Ovary (tissue), 9 donors: ENCODE measurements around the gene ZNF846. TPM values are rescaled to one million over a fixed set of nuclear protein-coding genes. Genes with fewer than 3 reads are reported as not detected.

Experiments
- DNase-seq, 5 donors: peaks; one replicate each; pipeline ENCODE4 v3.0.0-alpha.2; 2019 to 2020
- H3K27ac ChIP-seq, 2 donors: fragments of 200-600 bp; one replicate each; pipeline versions ENCODE4 v1.5.1 to v1.8.0; 2019 to 2022
- H3K27me3 ChIP-seq: fragments of 200-600 bp; one replicate; pipeline ENCODE4 v1.8.0; 2022
- H3K36me3 ChIP-seq: fragments of 200-600 bp; sonication (generic); one replicate; pipeline ENCODE4 v1.5.1; 2019
- H3K4me1 ChIP-seq: one replicate; pipeline ENCODE4 v1.8.1; 2013; ENCODE audit warnings: mild to moderate bottlenecking, moderate library complexity; ENCODE audit not compliant: insufficient read depth
- H3K4me3 ChIP-seq: fragments of 200-600 bp; sonication (generic); one replicate; pipeline ENCODE4 v1.5.1; 2017
- H3K9me3 ChIP-seq, 2 donors: fragments of 200-600 bp in 1 of 2; sonication (generic) in 1 of 2; one replicate each; pipeline versions ENCODE4 v1.5.1 to v1.8.1; 2013 to 2019; ENCODE audit warnings: mild to moderate bottlenecking in 1 of 2, moderate library complexity in 1 of 2
- EP300 ChIP-seq: sonication (generic); formaldehyde crosslinking; IDR thresholded peaks from one replicate; pipeline ENCODE4 v1.6.1; 2017; ENCODE audit warnings: antibody characterized with exemption
- POLR2A ChIP-seq: fragments of 450-650 bp; IDR thresholded peaks from one replicate; pipeline ENCODE4 v1.6.1; 2017; ENCODE audit warnings: antibody characterized with exemption, mild to moderate bottlenecking, moderate library complexity
- WGBS, 3 donors: extraction: QIAGEN DNeasy Blood & Tissue Kit in 1 of 3; methylation state at CpG; one replicate each; pipeline versions ENCODE4 v1.1.5 to v1.1.7; 2013 to 2017; 5-methylcytosine and 5-hydroxymethylcytosine counted together
- intact Hi-C, 4 donors: fragments of 100-400 bp; cut with DNase I; formaldehyde crosslinking; loops; one replicate each; pipeline versions ENCODE4 v1.11.0 to v1.15.1; 2022 to 2023
- polyA plus RNA-seq, 2 donors: library from polyadenylated mRNA; stranded (reverse); fragments of 200-250 nt in 1 of 2; fragments of 350-450 nt in 1 of 2; fragmentation: Illumina TruSeq in 1 of 2; extraction: RNeasy Lipid Tissue Mini Kit (QIAGEN cat#74804) in 1 of 2; gene quantifications; one replicate each; pipeline ENCODE4 v1.2.3, GENCODE V29; 2013 to 2014
- total RNA-seq, 7 donors: library from RNA; depleted of rRNA in 2 of 7; stranded (reverse); fragments of >200 nt in 2 of 7; fragmentation: NEBNext Ultra II Directional in 3 of 7; extraction: Animal tissue kit (Norgen Biotek cat#: 25700) in 3 of 7; gene quantifications; one replicate each; pipeline versions ENCODE4 v1.1.0 to v1.2.4, GENCODE V29; 2016 to 2023
- TF ChIP-seq, protein P1 (sequence below), 3 donors: fragments of 450-650 bp in 2 of 3; fragments of 200-600 bp in 1 of 3; IDR thresholded peaks; one replicate each; pipeline versions ENCODE4 v1.5.1 to v1.8.0; 2016 to 2022; ENCODE audit warnings: antibody characterized with exemption in 3 of 3, mild to moderate bottlenecking in 1 of 3
- donor health status: DM: no; HTN: no; CAD: no; lungs with moderate emphysema.
- donor health status: DM: no; HTN: no; CAD: no.
- donor health status: Bipolar disorder and iron deficiency.
- donor health status: DM: yes; HTN: yes; CAD: no.
- donor health status: DM: no; HTN: no; CAD: no.
- donor health status: DM: yes; HTN: yes; CAD: no.

The ZNF846 gene
- total and polyA plus RNA-seq, 9 donors = 10.6 to 31.0 (median 20.3) TPM

DNA sequence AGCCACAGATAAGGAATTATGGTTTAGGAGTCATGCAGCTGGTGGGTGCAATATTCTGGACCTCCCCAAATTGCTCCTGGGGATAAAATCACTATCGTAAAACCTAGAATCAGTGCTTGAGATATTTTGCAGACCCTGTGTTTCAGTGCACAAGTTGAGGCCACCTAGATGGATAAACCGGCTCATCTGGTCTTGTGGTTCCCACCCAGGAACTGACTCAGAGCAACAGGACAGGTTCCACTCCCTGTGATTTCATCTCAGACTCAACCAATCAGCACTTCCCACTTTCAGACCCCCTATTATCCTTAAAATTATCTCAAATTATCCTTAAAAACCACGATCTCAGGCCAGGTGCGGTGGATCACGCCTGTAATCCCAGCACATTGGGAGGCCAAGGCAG is 29.3 kb upstream of the ZNF846 start:
- TF ChIP-seq, protein P1, sequence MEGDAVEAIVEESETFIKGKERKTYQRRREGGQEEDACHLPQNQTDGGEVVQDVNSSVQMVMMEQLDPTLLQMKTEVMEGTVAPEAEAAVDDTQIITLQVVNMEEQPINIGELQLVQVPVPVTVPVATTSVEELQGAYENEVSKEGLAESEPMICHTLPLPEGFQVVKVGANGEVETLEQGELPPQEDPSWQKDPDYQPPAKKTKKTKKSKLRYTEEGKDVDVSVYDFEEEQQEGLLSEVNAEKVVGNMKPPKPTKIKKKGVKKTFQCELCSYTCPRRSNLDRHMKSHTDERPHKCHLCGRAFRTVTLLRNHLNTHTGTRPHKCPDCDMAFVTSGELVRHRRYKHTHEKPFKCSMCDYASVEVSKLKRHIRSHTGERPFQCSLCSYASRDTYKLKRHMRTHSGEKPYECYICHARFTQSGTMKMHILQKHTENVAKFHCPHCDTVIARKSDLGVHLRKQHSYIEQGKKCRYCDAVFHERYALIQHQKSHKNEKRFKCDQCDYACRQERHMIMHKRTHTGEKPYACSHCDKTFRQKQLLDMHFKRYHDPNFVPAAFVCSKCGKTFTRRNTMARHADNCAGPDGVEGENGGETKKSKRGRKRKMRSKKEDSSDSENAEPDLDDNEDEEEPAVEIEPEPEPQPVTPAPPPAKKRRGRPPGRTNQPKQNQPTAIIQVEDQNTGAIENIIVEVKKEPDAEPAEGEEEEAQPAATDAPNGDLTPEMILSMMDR (IDR thresholded peaks at IDR 0.05) = no peak
- TF ChIP-seq POLR2A (no peak), EP300 (no peak)
- no peak for DNase-seq
- H3K36me3 ChIP-seq = no peaks in the 10 kb centered on the region
- H3K9me3 ChIP-seq = no peaks in the 10 kb centered on the region
- H3K4me3 ChIP-seq = no peak overlapping the region
- no peaks in the 10 kb centered on the region for H3K4me1 ChIP-seq
- WGBS, 3 donors = 53 to 75% (median 55%) methylated on average over 5 of the region's 5 CpGs
- H3K27me3 ChIP-seq = no peaks in the 10 kb centered on the region
- H3K27ac ChIP-seq = no peak overlapping the region
- intact Hi-C loops = loop anchor here in 3 of 4 donors (5.0 to 10.0 kb wide), 5 partner anchors 176 to 653 kb away; partner anchors contain the start of genes ZNF317 (in 1 of the 3) and ZNF561 (in 1 of the 3)

DNA sequence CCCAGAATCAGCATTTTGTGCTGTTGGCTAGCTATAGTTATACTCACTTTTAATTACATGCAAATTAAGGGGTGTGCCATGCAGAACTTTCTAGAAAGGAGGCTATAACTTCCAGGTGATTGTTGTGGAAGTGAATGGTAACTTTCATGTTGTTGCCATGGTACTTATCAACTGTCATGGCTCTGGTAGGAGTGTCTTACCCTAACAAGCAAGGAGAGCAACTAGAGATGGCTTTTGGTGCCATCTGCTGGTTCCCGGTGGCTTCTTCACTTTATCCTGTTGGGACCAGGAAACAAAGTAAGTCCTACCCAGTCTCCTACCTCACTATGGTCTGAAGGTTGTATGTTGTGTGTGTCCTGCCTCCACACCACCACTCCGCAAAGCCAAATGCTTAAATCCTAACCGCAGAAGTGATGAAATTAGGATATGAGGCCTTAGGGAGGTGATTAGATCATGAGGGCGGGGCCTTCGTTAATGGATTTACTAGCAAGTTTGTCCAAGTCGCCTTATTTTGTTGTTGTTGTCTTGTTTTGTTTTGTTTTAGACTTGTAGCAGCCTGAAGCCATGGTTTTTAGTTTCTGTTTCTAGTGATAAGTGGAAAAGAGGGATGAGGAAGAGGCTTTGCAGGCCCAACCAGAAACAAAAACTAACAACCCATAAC is 27.7 kb upstream of the ZNF846 start:
- peak; percentile 72 to 85 (median 76) for DNase-seq
- Histone ChIP-seq H3K27ac (no peak overlapping the region), H3K36me3 (no peaks in the 10 kb centered on the region), H3K9me3 (no peaks in the 10 kb centered on the region), H3K4me1 (no peaks in the 10 kb centered on the region), H3K27me3 (no peaks in the 10 kb centered on the region), H3K4me3 (no peak overlapping the region)
- no peak for TF ChIP-seq POLR2A
- TF ChIP-seq, protein P1 (IDR thresholded peaks at IDR 0.05) = peak; percentile 62 to 70 (median 68)
- 44 to 46% (median 44%) methylated on average over 6 of the region's 6 CpGs for WGBS, 3 donors
- intact Hi-C loops = loop anchor here in 3 of 4 donors (5.0 to 10.0 kb wide), 5 partner anchors 174 to 651 kb away; partner anchors contain the start of genes ZNF317 (in 1 of the 3) and ZNF561 (in 1 of the 3)

DNA sequence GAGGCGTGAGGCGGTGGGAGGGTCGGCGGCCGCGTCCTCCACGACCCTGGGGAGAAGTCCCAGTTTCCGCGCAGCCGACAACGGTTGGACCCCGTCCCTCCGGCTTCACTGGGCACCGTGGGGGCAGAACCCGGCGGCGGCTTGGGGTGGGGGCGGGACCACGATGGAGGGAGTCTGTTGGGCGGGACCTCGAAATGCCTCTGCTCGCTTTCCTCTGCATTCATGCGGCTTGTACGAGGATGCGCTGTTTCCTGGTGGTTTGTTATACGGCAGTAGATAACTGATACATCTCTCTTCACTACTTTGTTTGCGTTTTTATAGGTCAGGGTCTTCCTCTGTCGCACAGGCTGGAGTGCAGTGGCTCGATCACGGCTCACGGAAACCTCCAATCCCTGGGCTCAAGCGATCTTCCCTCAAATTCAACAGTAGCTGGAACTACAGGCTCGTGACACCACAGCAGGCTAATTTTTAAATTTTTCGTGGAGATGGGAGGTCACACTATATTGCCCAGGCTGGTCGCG is 24.6 kb upstream of the ZNF846 start:
- intact Hi-C loops = loop anchor here in 2 of 4 donors (5.0 to 10.0 kb wide), 4 partner anchors 166 to 648 kb away; partner anchors contain the start of gene ZNF317 (in 1 of the 2)
- Histone ChIP-seq H3K27ac (peak overlapping the region; percentile 67 to 92), H3K36me3 (no peaks in the 10 kb centered on the region), H3K4me3 (peak overlapping the region; percentile 72), H3K4me1 (no peaks in the 10 kb centered on the region), H3K27me3 (no peaks in the 10 kb centered on the region), H3K9me3 (no peaks in the 10 kb centered on the region)
- TF ChIP-seq EP300 (no peak), POLR2A (peak; percentile 6)
- TF ChIP-seq, protein P1 (IDR thresholded peaks at IDR 0.05) = no peak
- peak in 4 of 5 donors; percentile 42 to 79 (median 71) for DNase-seq
- 15 to 19% (median 18%) methylated on average over 35 to 36 of the region's 36 CpGs for WGBS, 3 donors

DNA sequence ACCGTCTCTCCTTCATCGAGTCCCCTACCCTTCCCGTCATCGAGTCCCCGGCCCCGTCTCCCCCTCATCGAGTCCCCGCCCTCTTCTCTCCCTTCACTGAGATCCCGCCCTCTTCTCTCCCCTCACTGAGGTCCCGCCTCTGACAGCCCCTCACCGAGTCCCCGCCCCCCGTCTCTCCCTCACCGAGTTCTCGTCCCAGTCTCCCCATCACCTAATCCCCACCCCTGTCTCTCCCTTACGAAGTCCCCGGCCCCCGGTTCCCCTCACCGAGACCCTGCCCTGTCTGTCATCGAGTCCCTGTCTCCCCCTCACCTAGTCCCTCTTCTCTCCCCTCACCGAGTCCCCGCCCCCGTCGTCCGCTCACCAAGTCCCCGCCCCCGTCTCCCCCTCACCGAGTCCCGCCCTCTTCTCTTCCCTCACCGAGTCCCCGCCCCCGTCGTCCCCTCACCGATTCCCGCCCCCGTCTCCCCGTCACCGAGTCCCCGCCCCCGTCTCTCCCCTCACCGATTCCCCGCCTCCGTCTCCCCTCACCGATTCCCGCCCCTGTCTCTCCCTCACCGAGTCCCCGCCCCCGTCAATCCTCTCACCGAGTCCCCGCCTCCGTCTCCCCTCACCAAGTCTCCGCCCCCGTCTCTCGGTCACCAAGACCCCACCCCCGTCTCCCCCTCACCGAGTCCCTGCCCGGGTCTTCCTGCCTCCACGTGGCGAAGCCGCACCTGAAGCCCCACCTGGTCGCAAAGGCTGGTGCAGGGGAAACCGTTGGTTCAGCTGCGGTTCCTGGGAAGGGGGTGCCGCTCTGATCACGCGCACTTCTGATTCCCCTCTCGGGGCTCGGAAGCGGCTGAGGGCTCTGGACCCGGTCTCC is 23.9 kb upstream of the ZNF846 start:
- TF ChIP-seq POLR2A = peak; percentile 40
- TF ChIP-seq, protein P1 (IDR thresholded peaks at IDR 0.05) = no peak
- no peak for TF ChIP-seq EP300
- intact Hi-C loops = loop anchor here in 2 of 4 donors (5.0 to 10.0 kb wide), 4 partner anchors 165 to 648 kb away; partner anchors contain the start of gene ZNF317 (in 1 of the 2)
- Histone ChIP-seq H3K9me3 (no peaks in the 10 kb centered on the region), H3K4me1 (no peaks in the 10 kb centered on the region), H3K36me3 (no peaks in the 10 kb centered on the region), H3K27me3 (no peaks in the 10 kb centered on the region), H3K4me3 (peak overlapping the region; percentile 72), H3K27ac (peak overlapping the region; percentile 92)
- DNase-seq = peak; percentile 94 to 98 (median 95)
- 3 to 4% (median 3%) methylated on average over 40 to 70 of the region's 70 CpGs for WGBS, 3 donors
